Mesenchymal stem cell (in vitro differentiated cells and primary cell): ENCODE data around the gene MED12L.

Source experiments
- DNase-seq: peaks from one replicate; pipeline ENCODE4 v3.0.0-alpha.2; 2013
- H2AFZ ChIP-seq: one replicate; pipeline ENCODE4 v1.6.1; 2013; ENCODE audit warnings: low read depth, mild to moderate bottlenecking, control low read depth, inconsistent platforms, low read length, moderate library complexity
- H2AK5ac ChIP-seq: 2 replicates; pipeline ENCODE4 v1.6.1; 2013; ENCODE audit warnings: low read length, moderate library complexity, mild to moderate bottlenecking, inconsistent platforms; ENCODE audit not compliant: severe bottlenecking
- H2BK120ac ChIP-seq: one replicate; pipeline ENCODE4 v1.6.1; 2013; ENCODE audit warnings: low read depth, mild to moderate bottlenecking, inconsistent platforms, low read length, moderate library complexity
- H2BK12ac ChIP-seq, 2 experiments: one replicate each; pipeline ENCODE4 v1.6.1; 2013; ENCODE audit warnings: inconsistent platforms in 2 of 2, low read length in 2 of 2, mild to moderate bottlenecking in 2 of 2, moderate library complexity in 2 of 2, control low read depth in 1 of 2
- H2BK15ac ChIP-seq: one replicate; pipeline ENCODE4 v1.6.1; 2013; ENCODE audit warnings: mild to moderate bottlenecking, low read depth, inconsistent platforms; ENCODE audit not compliant: poor library complexity, severe bottlenecking
- H2BK5ac ChIP-seq: 2 replicates; pipeline ENCODE4 v1.6.1; 2013; ENCODE audit warnings: low read depth, mild to moderate bottlenecking, low read length, control low read depth, inconsistent platforms; ENCODE audit not compliant: poor library complexity, severe bottlenecking
- H3K14ac ChIP-seq, 2 experiments: one replicate each; pipeline ENCODE4 v1.6.1; 2013; ENCODE audit warnings: inconsistent platforms in 2 of 2, low read length in 2 of 2, control low read depth in 1 of 2, mild to moderate bottlenecking in 1 of 2, moderate library complexity in 1 of 2
- H3K18ac ChIP-seq, 2 experiments: one replicate each; pipeline ENCODE4 v1.6.1; 2013; ENCODE audit warnings: inconsistent platforms in 2 of 2, low read length in 2 of 2, control low read depth in 1 of 2, low read depth in 1 of 2, mild to moderate bottlenecking in 1 of 2
- H3K23ac ChIP-seq, 2 experiments: one replicate each; pipeline ENCODE4 v1.6.1; 2013; ENCODE audit warnings: inconsistent platforms in 2 of 2, low read length in 2 of 2, mild to moderate bottlenecking in 2 of 2, moderate library complexity in 2 of 2, control low read depth in 1 of 2
- H3K27ac ChIP-seq: 2 replicates; pipeline ENCODE4 v1.5.1; 2013; ENCODE audit warnings: mild to moderate bottlenecking, moderate library complexity, low read length, control low read depth, inconsistent platforms; ENCODE audit not compliant: poor library complexity, severe bottlenecking
- H3K27me3 ChIP-seq, 2 experiments: 2 replicates each; pipeline versions ENCODE4 v1.6.1 to v1.7.0; 2013; ENCODE audit warnings: low read length in 2 of 2, mild to moderate bottlenecking in 2 of 2, moderate library complexity in 2 of 2, control low read depth in 1 of 2, inconsistent platforms in 1 of 2; ENCODE audit not compliant: control insufficient read depth in 1 of 2, insufficient read depth in 1 of 2
- H3K36me3 ChIP-seq, 2 experiments: 2 replicates each; pipeline versions ENCODE4 v1.6.1 to v1.7.0; 2013; ENCODE audit warnings: low read length in 2 of 2, control low read depth in 1 of 2, inconsistent platforms in 1 of 2, low read depth in 1 of 2, mild to moderate bottlenecking in 1 of 2; ENCODE audit not compliant: insufficient read depth in 2 of 2, control insufficient read depth in 1 of 2
- H3K4ac ChIP-seq, 2 experiments: one replicate each; pipeline ENCODE4 v1.6.1; 2013; ENCODE audit warnings: inconsistent platforms in 2 of 2, low read length in 2 of 2, mild to moderate bottlenecking in 2 of 2, moderate library complexity in 2 of 2, control low read depth in 1 of 2, low read depth in 1 of 2
- H3K4me1 ChIP-seq: 2 replicates; pipeline ENCODE4 v1.6.1; 2013; ENCODE audit warnings: low read depth, low read length, control low read depth; ENCODE audit not compliant: control insufficient read depth, insufficient read depth
- H3K4me2 ChIP-seq: 2 replicates; pipeline ENCODE4 v1.6.1; 2013; ENCODE audit warnings: low read length, mild to moderate bottlenecking, inconsistent platforms; ENCODE audit not compliant: poor library complexity, severe bottlenecking
- H3K4me3 ChIP-seq, 2 experiments: 2 replicates each; pipeline versions ENCODE4 v1.5.1 to v1.7.0; 2013; ENCODE audit warnings: low read length in 2 of 2, mild to moderate bottlenecking in 2 of 2, control low read depth in 1 of 2, low read depth in 1 of 2; ENCODE audit not compliant: insufficient read depth in 1 of 2
- H3K79me1 ChIP-seq: replicated peaks from 2 replicates; pipeline ENCODE4 v1.6.1; 2013; ENCODE audit warnings: mild to moderate bottlenecking, control low read depth, low read length, inconsistent platforms; ENCODE audit not compliant: poor library complexity, severe bottlenecking
- H3K9ac ChIP-seq: 2 replicates; pipeline ENCODE4 v1.7.0; 2013; ENCODE audit warnings: mild to moderate bottlenecking, low read length, moderate library complexity
- H3K9me3 ChIP-seq: 2 replicates; pipeline ENCODE4 v1.7.0; 2013; ENCODE audit warnings: mild to moderate bottlenecking, low read length; ENCODE audit not compliant: control insufficient read depth
- H4K8ac ChIP-seq: one replicate; pipeline ENCODE4 v1.6.1; 2013; ENCODE audit warnings: inconsistent platforms, mild to moderate bottlenecking, low read length, moderate library complexity
- H4K91ac ChIP-seq: one replicate; pipeline ENCODE4 v1.6.1; 2013; ENCODE audit warnings: mild to moderate bottlenecking, low read length, inconsistent platforms
- WGBS: methylation state at CpG from one replicate; pipeline ENCODE4 v1.1.7; 2013; ENCODE audit warnings: mixed read lengths; 5-methylcytosine and 5-hydroxymethylcytosine counted together

MED12L gene

GRCh38 chr3:151293127-151293526, 207.7 kb downstream of the MED12L start:
- H2BK12ac ChIP-seq: peak overlapping the region in 1 of 2 experiments; percentile 52
- H2BK15ac ChIP-seq: no peak overlapping the region
- H3K27me3 ChIP-seq: no peaks in the 10 kb centered on the region
- peak overlapping the region in 1 of 2 experiments; percentile 37 for H3K4ac ChIP-seq
- H4K91ac ChIP-seq: no peak overlapping the region
- H3K36me3 ChIP-seq: no peaks in the 10 kb centered on the region
- no peak overlapping the region for H3K27ac ChIP-seq
- no peak overlapping the region for H2AFZ ChIP-seq
- H3K9me3 ChIP-seq: no peaks in the 10 kb centered on the region
- H3K23ac ChIP-seq: no peak overlapping the region
- 75% methylated on average over 6 of the region's 6 CpGs for WGBS
- H3K4me3 ChIP-seq: no peak overlapping the region
- no peak overlapping the region for H4K8ac ChIP-seq
- H3K4me2 ChIP-seq: no peak overlapping the region
- no peak for DNase-seq
- no peak overlapping the region for H3K18ac ChIP-seq
- H3K14ac ChIP-seq: no peak overlapping the region
- H2BK120ac ChIP-seq: no peak overlapping the region
- H3K4me1 ChIP-seq: peaks cover 3% of the 10 kb centered on the region
- no peak overlapping the region for H3K9ac ChIP-seq
- H3K79me1 ChIP-seq: no peaks in the 10 kb centered on the region
- no peak overlapping the region for H2AK5ac ChIP-seq
- H2BK5ac ChIP-seq: no peak overlapping the region

GRCh38 chr3:151296226-151296625, 210.8 kb downstream of the MED12L start:
- no peak overlapping the region for H2AFZ ChIP-seq
- no peak for DNase-seq
- H3K4me3 ChIP-seq: no peak overlapping the region
- H3K9me3 ChIP-seq: no peaks in the 10 kb centered on the region
- no peak overlapping the region for H3K9ac ChIP-seq
- no peak overlapping the region for H2AK5ac ChIP-seq
- no peak overlapping the region for H4K91ac ChIP-seq
- no peaks in the 10 kb centered on the region for H3K36me3 ChIP-seq
- no peak overlapping the region for H3K4me2 ChIP-seq
- H4K8ac ChIP-seq: no peak overlapping the region
- no peak overlapping the region for H3K18ac ChIP-seq
- H2BK15ac ChIP-seq: no peak overlapping the region
- H3K23ac ChIP-seq: no peak overlapping the region
- no peak overlapping the region for H2BK120ac ChIP-seq
- H3K79me1 ChIP-seq: no peaks in the 10 kb centered on the region
- no peak overlapping the region for H3K4ac ChIP-seq
- WGBS: 100% methylated on average over 3 of the region's 3 CpGs
- H2BK5ac ChIP-seq: no peak overlapping the region
- no peaks in the 10 kb centered on the region for H3K27me3 ChIP-seq
- no peak overlapping the region for H3K27ac ChIP-seq
- no peak overlapping the region for H3K14ac ChIP-seq
- H2BK12ac ChIP-seq: peak overlapping the region in 1 of 2 experiments; percentile 63
- peaks cover 3% of the 10 kb centered on the region for H3K4me1 ChIP-seq

- Histone ChIP-seq H2BK12ac (no peak overlapping the region), H3K4me3 (no peak overlapping the region), H4K91ac (no peak overlapping the region), H2BK15ac (no peak overlapping the region), H3K36me3 (no peaks in the 10 kb centered on the region), H2AFZ (no peak overlapping the region), H4K8ac (no peak overlapping the region), H3K4ac (no peak overlapping the region), H2BK5ac (no peak overlapping the region), H2BK120ac (no peak overlapping the region), H3K9me3 (no peaks in the 10 kb centered on the region), H3K9ac (no peak overlapping the region), H3K27ac (no peak overlapping the region), H3K23ac (no peak overlapping the region), H3K4me2 (no peak overlapping the region), H2AK5ac (no peak overlapping the region), H3K79me1 (no peaks in the 10 kb centered on the region), H3K4me1 (peaks cover 3% of the 10 kb centered on the region), H3K18ac (no peak overlapping the region), H3K14ac (no peak overlapping the region), H3K27me3 (no peaks in the 10 kb centered on the region)
- no peak for DNase-seq
- 60% methylated on average over 1 of the region's 2 CpGs for WGBS
These were observed 212.0 kb downstream of the MED12L start for GRCh38 chr3:151297429-151297828.

- Histone ChIP-seq H2AK5ac (no peak overlapping the region), H3K4me1 (peaks cover 2% of the 10 kb centered on the region), H2BK12ac (no peak overlapping the region), H3K9me3 (no peaks in the 10 kb centered on the region), H4K8ac (no peak overlapping the region), H3K14ac (no peak overlapping the region), H3K27me3 (no peaks in the 10 kb centered on the region), H3K4me2 (no peak overlapping the region), H3K27ac (no peak overlapping the region), H2BK15ac (no peak overlapping the region), H3K9ac (no peak overlapping the region), H3K4ac (no peak overlapping the region), H4K91ac (no peak overlapping the region), H3K4me3 (no peak overlapping the region), H3K18ac (no peak overlapping the region), H2BK5ac (no peak overlapping the region), H3K79me1 (no peaks in the 10 kb centered on the region), H2AFZ (no peak overlapping the region), H3K23ac (no peak overlapping the region), H3K36me3 (no peaks in the 10 kb centered on the region), H2BK120ac (no peak overlapping the region)
- WGBS: 100% methylated on average over 2 of the region's 2 CpGs
- no peak for DNase-seq
These were observed 213.5 kb downstream of the MED12L start for GRCh38 chr3:151299006-151299405.
